Measurements from ENCODE around the gene PLPPR1. TPM values are rescaled to one million over a fixed set of nuclear protein-coding genes. Genes with fewer than 3 reads are reported as not detected.

The PLPPR1 gene
- total and polyA plus RNA-seq, 10 donors, result not detected

DNA sequence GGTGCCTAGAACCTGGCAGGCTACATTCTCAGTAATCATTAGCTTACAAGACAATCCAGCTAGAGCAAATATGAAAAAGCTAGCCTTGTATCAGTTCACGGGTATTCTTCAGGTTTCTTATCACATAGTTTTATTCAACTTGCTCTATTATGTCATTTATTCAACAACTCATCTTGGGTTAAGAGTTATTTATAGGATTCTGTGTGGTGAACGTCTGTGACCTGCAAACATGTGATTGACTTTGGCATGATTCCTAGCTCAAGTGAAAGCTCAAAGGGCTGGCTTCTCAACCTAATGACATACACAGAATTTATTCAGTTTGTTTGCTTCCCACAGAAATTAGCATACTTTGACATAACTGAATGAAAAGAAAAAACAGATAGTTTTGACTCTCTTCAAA is 173.1 kb downstream of the PLPPR1 start:
- DNase-seq, result no peak
- H3K4me3 ChIP-seq, result no peak overlapping the region
- no peaks in the 10 kb centered on the region for H3K36me3 ChIP-seq
- H3K4me1 ChIP-seq, result no peaks in the 10 kb centered on the region
- no peak for TF ChIP-seq POLR2A (IDR thresholded peaks at IDR 0.05)
- TF ChIP-seq POLR2AphosphoS5 (IDR thresholded peaks at IDR 0.05), result no peak
- TF ChIP-seq, protein P1, sequence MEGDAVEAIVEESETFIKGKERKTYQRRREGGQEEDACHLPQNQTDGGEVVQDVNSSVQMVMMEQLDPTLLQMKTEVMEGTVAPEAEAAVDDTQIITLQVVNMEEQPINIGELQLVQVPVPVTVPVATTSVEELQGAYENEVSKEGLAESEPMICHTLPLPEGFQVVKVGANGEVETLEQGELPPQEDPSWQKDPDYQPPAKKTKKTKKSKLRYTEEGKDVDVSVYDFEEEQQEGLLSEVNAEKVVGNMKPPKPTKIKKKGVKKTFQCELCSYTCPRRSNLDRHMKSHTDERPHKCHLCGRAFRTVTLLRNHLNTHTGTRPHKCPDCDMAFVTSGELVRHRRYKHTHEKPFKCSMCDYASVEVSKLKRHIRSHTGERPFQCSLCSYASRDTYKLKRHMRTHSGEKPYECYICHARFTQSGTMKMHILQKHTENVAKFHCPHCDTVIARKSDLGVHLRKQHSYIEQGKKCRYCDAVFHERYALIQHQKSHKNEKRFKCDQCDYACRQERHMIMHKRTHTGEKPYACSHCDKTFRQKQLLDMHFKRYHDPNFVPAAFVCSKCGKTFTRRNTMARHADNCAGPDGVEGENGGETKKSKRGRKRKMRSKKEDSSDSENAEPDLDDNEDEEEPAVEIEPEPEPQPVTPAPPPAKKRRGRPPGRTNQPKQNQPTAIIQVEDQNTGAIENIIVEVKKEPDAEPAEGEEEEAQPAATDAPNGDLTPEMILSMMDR (IDR thresholded peaks at IDR 0.05 in 8 of 11, conservative IDR thresholded peaks at IDR 0.05 in 3 of 11), result no peak
- WGBS, 5 donors, result 34 to 63% (median 45%) methylated on average over 2 of the region's 2 CpGs
- H3K9me3 ChIP-seq, result no peaks in the 10 kb centered on the region
- no peak overlapping the region for H3K27ac ChIP-seq
- intact Hi-C loops (cut with DNase I; ENCODE audit: low total_unique reads), result no loop called here
- no peaks in the 10 kb centered on the region for H3K27me3 ChIP-seq (replicated peaks in 1 of 7)

DNA sequence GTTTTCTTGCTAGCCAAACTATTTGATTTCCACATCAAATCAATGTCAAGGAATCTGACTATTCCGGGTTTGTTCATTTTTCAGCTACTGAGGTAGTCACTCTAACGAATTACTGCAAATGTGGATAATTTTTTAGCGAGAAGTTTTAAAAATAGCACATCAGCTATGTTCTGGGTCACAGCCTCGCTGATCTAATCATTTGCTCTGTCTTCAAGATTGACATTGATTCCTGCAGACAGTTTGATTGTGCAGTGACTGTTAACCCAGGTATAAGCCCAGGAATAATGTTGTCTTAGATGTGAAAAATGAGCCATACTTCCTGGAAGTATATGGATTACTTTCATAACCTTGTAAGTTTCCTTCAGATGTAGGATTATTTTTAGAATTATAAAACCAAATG is 181.1 kb downstream of the PLPPR1 start:
- Histone ChIP-seq H3K9me3 (no peaks in the 10 kb centered on the region), H3K4me1 (no peaks in the 10 kb centered on the region), H3K4me3 (no peak overlapping the region), H3K36me3 (no peaks in the 10 kb centered on the region), H3K27ac (no peak overlapping the region), H3K27me3 (replicated peaks in 1 of 7) (no peaks in the 10 kb centered on the region)
- TF ChIP-seq, protein P1 (IDR thresholded peaks at IDR 0.05 in 8 of 11, conservative IDR thresholded peaks at IDR 0.05 in 3 of 11), result no peak
- TF ChIP-seq POLR2A (IDR thresholded peaks at IDR 0.05), result no peak
- no peak for TF ChIP-seq POLR2AphosphoS5 (IDR thresholded peaks at IDR 0.05)
- intact Hi-C loops (cut with DNase I; ENCODE audit: low total_unique reads), result no loop called here
- DNase-seq, result no peak
- WGBS, 5 donors, result 70 to 83% (median 78%) methylated on average over 4 of the region's 4 CpGs

DNA sequence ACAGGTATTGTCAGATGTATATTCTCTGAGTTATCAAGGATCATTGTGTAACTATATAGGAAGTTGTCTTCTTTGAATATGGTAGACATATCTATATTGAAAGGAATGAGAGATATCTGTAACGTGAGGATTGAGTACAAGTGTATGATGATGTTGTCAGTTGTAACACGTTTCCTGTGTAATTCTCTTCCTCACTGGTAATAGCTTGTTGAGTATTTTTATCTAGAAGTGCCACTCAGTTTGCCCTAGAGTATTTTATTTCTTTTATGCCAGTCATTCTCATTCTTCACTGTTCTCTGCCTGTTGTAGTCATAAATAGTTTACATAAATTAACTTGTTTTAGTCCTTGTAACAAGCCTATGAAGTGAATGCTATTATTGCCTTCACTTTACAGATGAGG is 184.1 kb downstream of the PLPPR1 start:
- Histone ChIP-seq H3K36me3 (no peaks in the 10 kb centered on the region), H3K4me1 (no peaks in the 10 kb centered on the region), H3K27me3 (replicated peaks in 1 of 7) (no peaks in the 10 kb centered on the region), H3K27ac (no peak overlapping the region), H3K9me3 (no peaks in the 10 kb centered on the region), H3K4me3 (no peak overlapping the region)
- intact Hi-C loops (cut with DNase I; ENCODE audit: low total_unique reads), result no loop called here
- DNase-seq, result no peak
- no peak for TF ChIP-seq POLR2AphosphoS5 (IDR thresholded peaks at IDR 0.05)
- TF ChIP-seq, protein P1 (IDR thresholded peaks at IDR 0.05 in 8 of 11, conservative IDR thresholded peaks at IDR 0.05 in 3 of 11), result no peak
- TF ChIP-seq POLR2A (IDR thresholded peaks at IDR 0.05), result no peak
- 54 to 75% (median 72%) methylated on average over 2 of the region's 2 CpGs for WGBS, 5 donors

DNA sequence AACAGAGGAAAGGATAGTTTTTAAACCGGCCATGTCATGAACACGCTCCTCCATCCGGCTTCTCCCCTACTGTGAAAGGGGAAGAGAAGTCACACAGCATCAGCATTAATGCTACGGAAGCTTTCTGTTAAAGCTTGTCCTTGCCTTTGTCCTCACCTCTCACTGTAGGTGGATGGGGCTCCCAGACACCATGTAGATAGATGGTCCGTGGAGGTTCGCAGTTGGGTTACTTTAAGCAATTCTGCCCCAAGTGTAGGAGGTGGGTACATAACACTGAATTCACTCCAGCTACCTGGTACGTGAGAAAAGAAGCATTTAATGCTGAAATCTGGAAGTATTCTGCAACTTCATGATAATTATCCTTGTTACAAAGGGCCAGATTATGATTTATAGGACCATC is 190.5 kb downstream of the PLPPR1 start:
- Histone ChIP-seq H3K27ac (no peak overlapping the region), H3K4me1 (no peaks in the 10 kb centered on the region), H3K4me3 (no peak overlapping the region), H3K27me3 (replicated peaks in 1 of 7) (no peaks in the 10 kb centered on the region), H3K9me3 (no peaks in the 10 kb centered on the region), H3K36me3 (no peaks in the 10 kb centered on the region)
- WGBS, 5 donors, result 81 to 87% (median 82%) methylated on average over 7 of the region's 7 CpGs
- intact Hi-C loops (cut with DNase I; ENCODE audit: low total_unique reads), result no loop called here
- DNase-seq, result no peak
- TF ChIP-seq POLR2AphosphoS5 (IDR thresholded peaks at IDR 0.05), result no peak
- TF ChIP-seq POLR2A (IDR thresholded peaks at IDR 0.05), result no peak
- TF ChIP-seq, protein P1 (IDR thresholded peaks at IDR 0.05 in 8 of 11, conservative IDR thresholded peaks at IDR 0.05 in 3 of 11), result no peak
